Putamen (tissue), 1 donor: ENCODE measurements around the gene SUCLG2.
"Not testable (repeated sequence)": the region's sequence is repeated elsewhere in the genome, so short reads cannot be mapped to it uniquely, and the experiment has no call there.

Source experiments
- DNase-seq: peaks from one replicate; pipeline ENCODE4 v3.0.0-alpha.2; 2016; ENCODE audit warnings: low spot score

SUCLG2 gene

GRCh38 chr3:67559029-67559605 lies 95.3 kb downstream of the SUCLG2 start:
- DNase-seq: no peak

GRCh38 chr3:67558426-67558825 lies 96.0 kb downstream of the SUCLG2 start:
- DNase-seq: no peak

GRCh38 chr3:67557848-67558355 lies 96.5 kb downstream of the SUCLG2 start:
- DNase-seq: no peak

GRCh38 chr3:67551361-67552016 lies 102.9 kb downstream of the SUCLG2 start:
- DNase-seq: no peak

GRCh38 chr3:67550541-67550940 lies 103.9 kb downstream of the SUCLG2 start:
- no peak for DNase-seq

- not testable (repeated sequence) for DNase-seq
Measured at GRCh38 chr3:67542502-67543250, 111.7 kb downstream of the SUCLG2 start.

GRCh38 chr3:67540198-67540894 lies 114.1 kb downstream of the SUCLG2 start:
- DNase-seq: no peak

GRCh38 chr3:67537203-67537602 lies 117.2 kb downstream of the SUCLG2 start:
- not testable (repeated sequence) for DNase-seq

- DNase-seq: no peak
Measured at GRCh38 chr3:67535006-67535405, 119.4 kb downstream of the SUCLG2 start.

- no peak for DNase-seq
Measured at GRCh38 chr3:67534594-67534993, 119.8 kb downstream of the SUCLG2 start.

- no peak for DNase-seq
Measured at GRCh38 chr3:67531181-67532101, 123.0 kb downstream of the SUCLG2 start.

- DNase-seq: no peak
Measured at GRCh38 chr3:67529915-67530314, 124.5 kb downstream of the SUCLG2 start.

GRCh38 chr3:67529337-67529736 lies 125.1 kb downstream of the SUCLG2 start:
- no peak for DNase-seq

GRCh38 chr3:67526246-67526645 lies 128.2 kb downstream of the SUCLG2 start:
- no peak for DNase-seq

- no peak for DNase-seq
Measured at GRCh38 chr3:67524046-67524445, 130.4 kb downstream of the SUCLG2 start.

- DNase-seq: no peak
Measured at GRCh38 chr3:67522081-67522480, 132.3 kb downstream of the SUCLG2 start.

- DNase-seq: no peak
Measured at GRCh38 chr3:67521053-67521646, 133.3 kb downstream of the SUCLG2 start.

- DNase-seq: no peak
Measured at GRCh38 chr3:67518236-67518635, 136.2 kb downstream of the SUCLG2 start.

GRCh38 chr3:67517781-67518180 lies 136.6 kb downstream of the SUCLG2 start:
- no peak for DNase-seq

- no peak for DNase-seq
Measured at GRCh38 chr3:67516496-67516895, 137.9 kb downstream of the SUCLG2 start.

GRCh38 chr3:67515778-67516177 lies 138.6 kb downstream of the SUCLG2 start:
- DNase-seq: no peak
